Right lobe of liver (tissue), 6 donors: ENCODE results near the gene CFAP90. TPM values are rescaled to one million over a fixed set of nuclear protein-coding genes. Genes with fewer than 3 reads are reported as not detected.

Experiments used
- ATAC-seq, 4 donors: fragments of 200-7000 bp; cut with Tn5 transposase; one replicate each; pipeline ENCODE4 v1.9.1; 2020; ENCODE audit warnings: mild to moderate bottlenecking in 4 of 4, moderate library complexity in 4 of 4
- DNase-seq, 3 donors: peaks; one replicate each; pipeline ENCODE4 v3.0.0-alpha.2; 2020
- H3K27ac ChIP-seq, 3 donors: fragments of 200-600 bp; one replicate each; pipeline ENCODE4 v1.8.0; 2022
- H3K27me3 ChIP-seq, 2 donors: fragments of 200-600 bp; one replicate each; pipeline ENCODE4 v1.8.0; 2022
- H3K36me3 ChIP-seq, 4 donors: fragments of 200-600 bp; sonication (generic) in 1 of 4; one replicate each; pipeline versions ENCODE4 v1.5.1 to v1.8.0; 2017 to 2022; ENCODE audit warnings: control low read depth in 1 of 4
- H3K4me1 ChIP-seq, 4 donors: fragments of 200-600 bp; sonication (generic) in 1 of 4; one replicate each; pipeline versions ENCODE4 v1.5.1 to v1.8.0; 2017 to 2022; ENCODE audit warnings: control low read depth in 1 of 4
- H3K4me3 ChIP-seq, 3 donors: fragments of 200-600 bp; one replicate each; pipeline ENCODE4 v1.8.0; 2022
- H3K9me3 ChIP-seq, 4 donors: fragments of 200-600 bp; sonication (generic) in 1 of 4; one replicate each; pipeline versions ENCODE4 v1.5.1 to v1.8.0; 2017 to 2022; ENCODE audit warnings: control low read depth in 1 of 4
- CTCF ChIP-seq, 4 donors: fragments of 200-600 bp in 3 of 4; fragments of 450-650 bp in 1 of 4; IDR thresholded peaks; one replicate each; pipeline versions ENCODE4 v1.5.1 to v1.8.0; 2016 to 2022; ENCODE audit warnings: antibody characterized with exemption in 4 of 4, mild to moderate bottlenecking in 2 of 4
- POLR2A ChIP-seq: fragments of 450-650 bp; IDR thresholded peaks from one replicate; pipeline ENCODE4 v1.6.1; 2017; ENCODE audit warnings: antibody characterized with exemption, mild to moderate bottlenecking
- WGBS: methylation state at CpG from one replicate; pipeline ENCODE4 v1.1.6; 2018; ENCODE audit warnings: low coverage, low lambda C conversion rate; ENCODE audit not compliant: insufficient coverage; ENCODE audit errors: missing lambda C conversion rate; 5-methylcytosine and 5-hydroxymethylcytosine counted together
- intact Hi-C, 2 donors: fragments of 100-400 bp; cut with DNase I; formaldehyde crosslinking; loops; one replicate each; pipeline versions ENCODE4 v1.11.2 to v1.14.1; 2022
- total RNA-seq, 6 experiments: library from RNA; depleted of rRNA in 2 of 6; stranded (reverse); fragments of >200 nt in 2 of 6; fragmentation: NEBNext Ultra II Directional in 3 of 6; extraction: Animal tissue kit (Norgen Biotek cat#: 25700) in 3 of 6; gene quantifications; one replicate each; pipeline versions ENCODE4 v1.1.0 to v1.2.4, GENCODE V29; 2016 to 2023
- donor health status: DM: no; HTN: yes; CAD: no.
- donor health status: DM: no; HTN: no; CAD: no.
- donor health status: DM: no; HTN: no; CAD: no.
- donor health status: DM: no; HTN: yes; CAD: no.
- donor health status: DM: no; HTN: yes; CAD: no.

CFAP90 gene
- total RNA-seq, 6 experiments from 2014 or later: 0.10 to 0.64 (median 0.41) TPM; not detected in 2

GRCh38 chr5:7881816-7882215, 30.9 kb upstream of the CFAP90 start:
- intact Hi-C loops: no loop called here
- Histone ChIP-seq H3K36me3 (peaks cover 0 to 46% (median 12%) of the 10 kb centered on the region in 4 donors), H3K27ac (no peak overlapping the region), H3K9me3 (no peaks in the 10 kb centered on the region), H3K4me1 (peaks cover 0 to 29% (median 14%) of the 10 kb centered on the region in 4 donors), H3K27me3 (no peaks in the 10 kb centered on the region), H3K4me3 (no peak overlapping the region)
- DNase-seq (no peak), ATAC-seq (no peak)
- no peak for TF ChIP-seq CTCF (IDR thresholded peaks at IDR 0.05)
- WGBS: no CpG with 5 or more reads among the region's 2 CpGs

DNA sequence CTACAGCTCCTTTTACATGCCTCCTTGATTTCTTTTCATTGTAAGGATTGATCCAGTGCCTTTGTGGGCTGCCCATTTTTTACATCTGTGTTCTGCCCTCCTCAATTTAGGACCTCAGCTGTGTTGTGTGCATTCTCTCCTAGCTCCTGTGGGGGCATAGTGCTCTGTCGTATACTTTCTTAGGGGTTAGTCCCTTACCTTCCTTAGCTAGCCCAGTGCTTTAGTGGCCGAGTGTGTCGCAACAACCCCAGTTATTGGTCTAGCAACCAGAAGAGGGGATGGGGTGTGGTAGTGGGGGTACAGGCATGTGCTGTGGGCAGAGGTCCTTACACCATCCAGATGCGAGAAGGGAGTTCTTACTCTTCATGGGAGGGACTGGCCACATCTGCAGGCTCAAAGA, 30.2 kb upstream of the CFAP90 start:
- Histone ChIP-seq H3K4me3 (no peak overlapping the region), H3K27ac (no peak overlapping the region), H3K27me3 (no peaks in the 10 kb centered on the region), H3K36me3 (peaks cover 0 to 46% (median 9%) of the 10 kb centered on the region in 4 donors), H3K9me3 (no peaks in the 10 kb centered on the region), H3K4me1 (peaks cover 0 to 30% (median 14%) of the 10 kb centered on the region in 4 donors)
- TF ChIP-seq CTCF (IDR thresholded peaks at IDR 0.05): no peak
- TF ChIP-seq POLR2A: no peak
- ATAC-seq (no peak), DNase-seq (no peak)
- intact Hi-C loops: no loop called here
- 78% methylated on average over 4 of the region's 4 CpGs for WGBS

DNA sequence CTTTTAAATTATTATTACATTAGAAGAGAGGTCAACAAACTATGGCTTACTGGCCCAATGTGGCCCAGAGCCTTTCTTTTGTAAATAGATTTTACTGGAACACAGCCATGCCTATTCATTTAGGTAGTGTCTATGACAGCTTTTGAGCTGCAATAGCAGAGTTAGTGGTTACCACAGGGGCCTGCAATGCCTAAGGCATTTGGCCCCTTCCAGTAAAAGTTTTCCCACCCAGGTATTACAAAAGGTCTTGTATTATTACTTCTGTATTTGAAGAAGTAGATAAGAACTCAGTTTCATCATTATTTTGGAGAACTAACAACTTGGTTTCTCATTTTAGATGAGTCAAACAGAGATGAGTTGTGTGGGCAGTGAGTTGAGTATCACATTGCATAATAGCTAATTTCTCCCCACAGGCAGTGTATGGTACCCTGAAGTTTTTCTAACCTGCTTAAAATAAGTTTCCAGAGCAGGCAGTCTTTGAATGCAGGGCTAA, 27.5 kb upstream of the CFAP90 start:
- Histone ChIP-seq H3K27ac (peak overlapping the region; percentile 41 to 63 (median 42)), H3K36me3 (peaks cover 0 to 40% (median 4%) of the 10 kb centered on the region in 4 donors), H3K4me1 (peaks cover 0 to 30% (median 14%) of the 10 kb centered on the region in 4 donors), H3K27me3 (no peaks in the 10 kb centered on the region), H3K4me3 (peak overlapping the region in 1 of 3 donors; percentile 6), H3K9me3 (no peaks in the 10 kb centered on the region)
- DNase-seq (peak in 1 of 3 donors; percentile 50), ATAC-seq (peak; percentile 79 to 83 (median 81))
- TF ChIP-seq POLR2A: no peak
- TF ChIP-seq CTCF (IDR thresholded peaks at IDR 0.05): no peak
- intact Hi-C loops: no loop called here

DNA sequence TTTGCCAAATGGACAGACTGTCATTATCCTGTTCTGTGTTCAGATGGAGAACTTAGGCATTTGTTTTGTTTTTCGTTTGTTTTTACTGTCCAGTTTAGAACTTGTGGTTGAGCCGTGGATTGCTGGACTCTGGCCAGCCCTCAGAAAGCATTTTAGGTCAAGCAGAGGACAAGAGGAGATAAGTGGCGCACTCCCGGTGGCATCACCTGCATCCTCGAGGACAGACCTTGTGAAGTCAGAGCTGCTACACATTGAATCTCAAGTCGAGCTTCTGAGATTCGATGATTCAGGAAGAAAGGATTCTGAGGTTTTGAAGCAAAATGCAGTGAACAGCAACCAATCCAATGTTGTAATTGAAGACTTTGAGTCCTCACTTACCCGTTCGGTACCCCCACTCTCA, 26.9 kb upstream of the CFAP90 start:
- H3K27ac ChIP-seq: peak overlapping the region; percentile 3 to 63 (median 42)

More for the DNA sequence above, 26.9 kb upstream of the CFAP90 start:
- peaks cover 0 to 30% (median 14%) of the 10 kb centered on the region in 4 donors for H3K4me1 ChIP-seq
- H3K36me3 ChIP-seq: peaks cover 0 to 35% (median 4%) of the 10 kb centered on the region in 4 donors
- H3K27me3 ChIP-seq: no peaks in the 10 kb centered on the region
- peak; percentile 50 to 67 (median 59) for ATAC-seq
- TF ChIP-seq CTCF (IDR thresholded peaks at IDR 0.05) (no peak), POLR2A (no peak)
- intact Hi-C loops: no loop called here
- no peaks in the 10 kb centered on the region for H3K9me3 ChIP-seq
- 18% methylated on average over 9 of the region's 9 CpGs for WGBS
- peak; percentile 60 to 79 (median 64) for DNase-seq
- H3K4me3 ChIP-seq: no peak overlapping the region
